Neural crest cell (in vitro differentiated cells): ENCODE results near the gene MRC1. TPM values are rescaled to one million over a fixed set of nuclear protein-coding genes. Genes with fewer than 3 reads are reported as not detected.

Experiments used
- DNase-seq: peaks from one replicate; pipeline ENCODE4 v3.0.0; 2021; ENCODE audit warnings: low read depth, mixed read lengths, low spot score
- H3K27ac Mint-ChIP-seq: one replicate; pipeline ENCODE4 v1.8.0; 2021; ENCODE audit warnings: mild to moderate bottlenecking, mixed read lengths; ENCODE audit not compliant: unreplicated experiment
- H3K27me3 Mint-ChIP-seq: 2 replicates; pipeline ENCODE4 v1.8.0; 2021; ENCODE audit warnings: low read depth, mild to moderate bottlenecking, mixed read lengths
- H3K36me3 Mint-ChIP-seq: 2 replicates; pipeline ENCODE4 v1.8.0; 2021; ENCODE audit warnings: low read depth, mild to moderate bottlenecking, mixed read lengths
- H3K4me1 Mint-ChIP-seq: 2 replicates; pipeline ENCODE4 v1.8.0; 2021; ENCODE audit warnings: mixed read lengths
- H3K4me3 Mint-ChIP-seq: one replicate; pipeline ENCODE4 v1.8.0; 2021; ENCODE audit warnings: mild to moderate bottlenecking, mixed read lengths
- H3K9me3 Mint-ChIP-seq: 2 replicates; pipeline ENCODE4 v1.8.0; 2021; ENCODE audit warnings: mixed read lengths
- total RNA-seq: library from RNA; stranded (reverse); gene quantifications from 2 replicates; pipeline ENCODE4 v1.2.1, GENCODE V29; 2021
- TF ChIP-seq, protein P1 (sequence below): fragments of 200-600 bp; sonication (generic); conservative IDR thresholded peaks from 2 replicates; pipeline ENCODE4 v1.5.0; 2021; ENCODE audit warnings: antibody characterized with exemption, mild to moderate bottlenecking

MRC1 gene
- total RNA-seq, 1 donor from 2014 or later, result not detected

DNA sequence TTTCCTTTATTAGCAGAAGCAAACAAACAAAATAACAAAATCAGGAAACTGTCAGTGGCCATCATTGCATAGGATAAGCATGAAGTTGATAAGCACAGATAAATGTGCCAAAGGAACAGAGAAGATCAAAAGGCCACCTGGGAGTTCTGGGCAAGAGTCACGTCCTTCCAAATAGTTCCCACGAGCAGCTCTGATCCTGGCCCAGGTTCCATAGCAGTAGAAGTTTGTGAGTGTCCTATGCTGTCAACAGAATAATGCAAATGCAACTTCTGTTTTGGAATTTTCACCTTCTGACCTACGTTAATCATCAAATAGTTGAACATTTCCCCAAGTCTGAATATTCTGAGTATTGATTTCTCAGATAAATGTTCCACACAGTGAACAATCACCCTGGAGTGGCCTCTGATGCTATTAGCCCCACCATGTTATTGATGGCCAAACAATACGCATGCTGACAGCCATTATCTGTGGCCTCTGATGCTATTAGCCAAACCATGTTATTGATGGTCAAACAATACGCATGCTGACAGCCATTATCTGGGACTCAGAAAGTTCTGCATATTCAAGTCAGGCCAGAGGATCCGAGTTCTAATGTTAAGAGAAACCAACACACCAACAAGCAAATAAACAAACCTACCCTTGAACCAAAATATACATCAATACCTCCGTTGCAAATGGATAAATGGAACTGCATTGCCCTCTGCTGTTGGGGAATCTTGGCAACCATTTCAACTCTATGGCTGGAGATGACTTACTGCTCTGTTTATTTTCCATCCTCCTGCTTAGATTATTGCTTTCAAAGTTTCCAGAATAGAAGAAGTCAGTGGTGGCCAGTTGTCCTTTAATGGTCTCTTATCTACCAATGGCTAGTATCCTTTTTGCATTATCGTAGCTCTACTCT lies 63.3 kb downstream of the MRC1 start:
- no peaks in the 10 kb centered on the region for H3K9me3 Mint-ChIP-seq
- peaks cover 5% of the 10 kb centered on the region for H3K4me1 Mint-ChIP-seq
- no peak overlapping the region for H3K27ac Mint-ChIP-seq
- TF ChIP-seq, protein P1, sequence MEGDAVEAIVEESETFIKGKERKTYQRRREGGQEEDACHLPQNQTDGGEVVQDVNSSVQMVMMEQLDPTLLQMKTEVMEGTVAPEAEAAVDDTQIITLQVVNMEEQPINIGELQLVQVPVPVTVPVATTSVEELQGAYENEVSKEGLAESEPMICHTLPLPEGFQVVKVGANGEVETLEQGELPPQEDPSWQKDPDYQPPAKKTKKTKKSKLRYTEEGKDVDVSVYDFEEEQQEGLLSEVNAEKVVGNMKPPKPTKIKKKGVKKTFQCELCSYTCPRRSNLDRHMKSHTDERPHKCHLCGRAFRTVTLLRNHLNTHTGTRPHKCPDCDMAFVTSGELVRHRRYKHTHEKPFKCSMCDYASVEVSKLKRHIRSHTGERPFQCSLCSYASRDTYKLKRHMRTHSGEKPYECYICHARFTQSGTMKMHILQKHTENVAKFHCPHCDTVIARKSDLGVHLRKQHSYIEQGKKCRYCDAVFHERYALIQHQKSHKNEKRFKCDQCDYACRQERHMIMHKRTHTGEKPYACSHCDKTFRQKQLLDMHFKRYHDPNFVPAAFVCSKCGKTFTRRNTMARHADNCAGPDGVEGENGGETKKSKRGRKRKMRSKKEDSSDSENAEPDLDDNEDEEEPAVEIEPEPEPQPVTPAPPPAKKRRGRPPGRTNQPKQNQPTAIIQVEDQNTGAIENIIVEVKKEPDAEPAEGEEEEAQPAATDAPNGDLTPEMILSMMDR, result no peak
- DNase-seq, result no peak
- H3K4me3 Mint-ChIP-seq, result no peak overlapping the region
- H3K27me3 Mint-ChIP-seq, result peaks cover 10% of the 10 kb centered on the region
- H3K36me3 Mint-ChIP-seq, result no peaks in the 10 kb centered on the region

DNA sequence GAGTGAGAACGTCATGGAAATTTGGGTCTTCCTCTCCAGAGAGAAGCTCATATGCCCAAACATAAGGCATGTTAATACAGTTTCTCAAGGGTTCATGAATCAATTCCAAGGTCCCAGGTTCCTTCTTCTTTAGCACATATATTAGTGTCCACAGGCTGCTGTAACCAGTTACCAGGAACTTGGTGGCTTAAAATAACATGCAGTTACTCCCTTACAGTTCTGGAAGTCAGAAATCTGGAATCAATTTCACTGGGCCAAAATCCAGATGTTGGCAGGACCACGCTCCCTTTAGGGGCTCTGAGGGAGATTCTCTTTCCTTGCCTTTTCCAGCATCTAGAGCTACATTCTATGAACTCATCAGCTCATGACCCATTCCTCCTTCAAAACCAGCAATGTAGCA lies 64.8 kb downstream of the MRC1 start:
- Mint-ChIP-seq H3K4me3 (no peak overlapping the region), H3K27me3 (peaks cover 8% of the 10 kb centered on the region), H3K4me1 (peaks cover 5% of the 10 kb centered on the region), H3K36me3 (no peaks in the 10 kb centered on the region), H3K9me3 (no peaks in the 10 kb centered on the region), H3K27ac (no peak overlapping the region)
- TF ChIP-seq, protein P1, result no peak
- DNase-seq, result no peak

DNA sequence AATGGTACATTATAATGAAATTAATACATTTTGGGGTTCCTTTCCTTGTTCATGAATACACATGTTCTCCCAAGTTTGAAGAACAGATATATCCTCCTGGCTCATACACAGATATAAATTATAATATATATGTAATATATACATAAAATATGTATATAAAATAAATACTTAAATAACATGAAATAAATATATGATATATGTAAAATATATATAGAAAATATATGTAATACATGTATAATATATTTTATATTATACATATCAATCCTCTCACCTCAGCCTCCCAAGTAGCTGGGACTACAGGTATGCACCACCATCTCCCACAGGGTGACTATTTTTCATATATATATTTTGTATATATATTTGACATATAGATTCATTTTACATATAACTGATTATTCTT lies 68.0 kb downstream of the MRC1 start:
- TF ChIP-seq, protein P1, result no peak
- no peaks in the 10 kb centered on the region for H3K36me3 Mint-ChIP-seq
- peaks cover 5% of the 10 kb centered on the region for H3K4me1 Mint-ChIP-seq
- H3K4me3 Mint-ChIP-seq, result no peak overlapping the region
- DNase-seq, result no peak
- peaks cover 4% of the 10 kb centered on the region for H3K27me3 Mint-ChIP-seq
- no peak overlapping the region for H3K27ac Mint-ChIP-seq
- no peaks in the 10 kb centered on the region for H3K9me3 Mint-ChIP-seq

DNA sequence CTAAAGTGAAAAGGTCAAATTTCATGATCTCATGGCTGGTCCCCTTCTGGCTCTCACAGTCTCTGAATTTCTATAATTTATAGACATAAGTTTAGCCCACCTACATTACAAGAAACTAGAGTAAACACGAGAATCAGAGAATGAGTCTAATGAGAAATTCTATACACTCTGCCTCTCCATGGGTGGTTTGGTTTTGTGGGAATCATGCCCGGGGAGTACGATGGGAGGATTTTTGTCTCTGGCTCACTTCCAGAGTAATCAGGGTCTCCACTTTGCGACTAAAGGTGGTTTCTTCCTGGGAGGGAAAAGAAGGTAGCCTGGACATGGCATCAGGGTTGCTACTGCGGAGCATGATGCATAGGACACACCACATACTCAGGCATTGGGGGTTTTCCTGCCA lies 69.7 kb downstream of the MRC1 start:
- Mint-ChIP-seq H3K27ac (no peak overlapping the region), H3K4me1 (no peaks in the 10 kb centered on the region), H3K4me3 (no peak overlapping the region), H3K9me3 (no peaks in the 10 kb centered on the region), H3K27me3 (peaks cover 4% of the 10 kb centered on the region), H3K36me3 (no peaks in the 10 kb centered on the region)
- TF ChIP-seq, protein P1, result no peak
- no peak for DNase-seq

DNA sequence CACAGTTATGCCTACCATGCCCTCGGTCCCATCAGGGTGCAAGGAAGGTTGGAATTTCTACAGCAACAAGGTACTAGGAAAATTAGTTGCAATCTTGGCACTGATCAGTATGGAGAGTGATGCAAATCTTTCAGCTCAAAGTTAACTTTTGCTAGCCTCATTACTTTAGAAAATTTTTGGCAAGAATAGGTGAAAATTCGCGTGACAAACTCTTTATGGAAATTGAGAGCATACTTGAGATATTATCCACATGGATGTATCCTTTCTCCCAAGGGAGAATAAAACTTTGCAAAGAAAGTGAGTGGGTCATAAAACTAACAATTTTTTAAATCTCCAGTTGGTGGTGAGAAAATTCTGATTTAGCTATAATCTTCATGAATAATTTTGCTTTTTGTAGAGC lies 71.5 kb downstream of the MRC1 start:
- H3K9me3 Mint-ChIP-seq, result peaks cover 3% of the 10 kb centered on the region
- H3K27ac Mint-ChIP-seq, result no peak overlapping the region
- no peaks in the 10 kb centered on the region for H3K36me3 Mint-ChIP-seq
- H3K27me3 Mint-ChIP-seq, result no peaks in the 10 kb centered on the region
- no peak overlapping the region for H3K4me3 Mint-ChIP-seq
- TF ChIP-seq, protein P1, result no peak
- DNase-seq, result no peak
- no peaks in the 10 kb centered on the region for H3K4me1 Mint-ChIP-seq
